ENCODE results near the gene CDKAL1.
"Not testable (repeated sequence)": the region's sequence is repeated elsewhere in the genome, so short reads cannot be mapped to it uniquely, and the experiment has no call there.

Gene CDKAL1

DNA sequence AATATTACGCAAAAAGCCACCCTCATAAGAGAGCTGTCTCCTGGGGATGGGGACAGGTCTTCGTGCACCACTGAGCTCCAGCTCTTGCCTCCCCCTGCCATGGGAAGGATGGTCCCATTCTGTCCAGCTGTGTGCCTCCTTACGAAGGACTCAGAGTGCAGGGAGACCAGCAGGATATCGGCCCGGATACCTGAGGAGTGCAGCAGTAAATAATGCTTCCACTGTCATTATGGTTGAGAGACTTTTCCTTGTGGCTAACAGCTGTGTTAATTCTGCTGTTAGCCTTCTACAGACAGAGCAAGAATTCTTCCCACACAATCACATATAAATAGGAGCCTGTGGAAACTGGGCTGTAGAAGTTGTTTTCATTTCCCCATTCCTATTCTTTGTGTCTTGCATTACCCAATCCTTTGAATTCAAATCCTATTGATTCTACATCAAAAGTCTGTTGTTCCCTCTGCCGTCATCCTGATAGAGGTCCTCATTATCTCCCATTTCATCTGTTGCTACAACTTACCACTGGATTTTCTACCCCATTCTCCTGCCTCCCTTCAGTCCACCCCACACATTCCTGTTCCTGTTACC lies 694.7 kb downstream of the CDKAL1 start:
- no peak for DNase-seq

DNA sequence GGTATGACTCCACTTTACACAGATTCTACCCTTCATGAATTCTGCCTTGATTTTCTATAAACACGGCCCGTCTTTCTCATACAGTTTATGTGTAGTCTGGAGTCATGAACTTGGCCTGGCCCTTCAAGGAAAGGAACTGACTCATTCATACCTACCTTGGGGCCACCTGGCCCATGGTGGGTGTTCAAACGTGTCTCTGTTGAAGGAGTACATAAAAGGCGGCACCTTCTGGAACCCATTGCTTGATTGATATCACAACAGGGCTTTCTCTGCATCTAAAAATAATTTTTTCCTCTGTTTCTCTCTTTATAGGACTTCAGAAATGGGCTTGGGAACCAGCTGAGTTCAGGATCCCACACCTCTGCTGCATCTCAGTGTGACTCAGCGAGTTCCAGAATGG lies 696.3 kb downstream of the CDKAL1 start:
- DNase-seq, result no peak

DNA sequence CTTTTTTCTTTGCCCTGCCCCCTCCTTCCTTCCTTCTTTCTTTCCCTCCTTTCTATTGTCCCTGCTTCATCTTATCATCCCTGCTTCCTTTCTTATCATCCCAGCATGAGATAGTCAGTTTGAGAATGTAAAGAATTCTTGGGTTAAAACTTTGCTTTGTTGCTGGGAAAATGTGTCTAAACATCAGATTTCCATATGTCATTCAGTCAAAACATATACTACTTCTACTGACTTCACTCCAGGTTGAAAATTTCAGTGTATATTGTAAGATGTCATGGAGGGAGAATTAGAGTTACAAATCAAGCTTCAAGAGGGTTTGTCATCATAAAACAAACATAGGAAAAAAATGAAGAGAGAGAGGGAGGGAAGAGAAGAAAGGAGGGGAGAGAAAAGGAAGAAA lies 700.9 kb downstream of the CDKAL1 start:
- DNase-seq, result no peak

DNA sequence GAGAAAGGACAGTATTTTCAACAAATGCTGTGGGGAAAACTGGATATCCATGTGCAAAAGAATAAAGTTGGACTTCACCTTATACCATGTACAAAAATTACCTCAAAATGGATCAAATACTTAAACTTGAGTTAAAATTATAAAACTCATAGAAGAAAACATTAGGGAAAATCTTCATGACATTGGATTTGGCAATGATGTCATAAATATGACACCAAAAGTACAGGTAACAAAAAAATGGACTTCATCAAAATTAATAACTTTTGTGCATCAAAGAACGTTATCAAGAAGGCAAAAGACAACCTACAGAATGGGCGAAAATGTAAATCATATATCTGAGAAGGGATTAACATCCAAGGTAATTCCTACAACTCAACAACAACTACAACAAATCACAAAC lies 704.0 kb downstream of the CDKAL1 start:
- DNase-seq, result no peak

DNA sequence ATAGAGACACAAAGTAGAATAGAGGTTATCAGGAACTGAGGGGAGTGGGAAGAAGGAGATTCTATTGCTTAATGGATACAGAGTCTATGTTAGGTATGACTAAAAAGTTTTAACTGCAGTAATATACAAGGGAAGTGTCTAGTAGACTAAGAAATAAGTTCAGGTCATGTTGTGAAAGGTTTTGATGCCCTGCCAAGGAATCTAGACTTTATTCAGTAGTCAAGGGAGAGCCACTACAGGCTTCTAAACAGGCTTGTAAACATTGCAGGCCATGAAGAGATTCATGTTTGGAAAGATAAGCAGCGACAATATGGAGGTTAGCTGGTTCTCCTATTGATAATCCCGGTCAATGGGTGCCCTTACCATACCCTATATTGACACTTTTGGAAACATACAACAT lies 706.5 kb downstream of the CDKAL1 start:
- DNase-seq, result no peak

DNA sequence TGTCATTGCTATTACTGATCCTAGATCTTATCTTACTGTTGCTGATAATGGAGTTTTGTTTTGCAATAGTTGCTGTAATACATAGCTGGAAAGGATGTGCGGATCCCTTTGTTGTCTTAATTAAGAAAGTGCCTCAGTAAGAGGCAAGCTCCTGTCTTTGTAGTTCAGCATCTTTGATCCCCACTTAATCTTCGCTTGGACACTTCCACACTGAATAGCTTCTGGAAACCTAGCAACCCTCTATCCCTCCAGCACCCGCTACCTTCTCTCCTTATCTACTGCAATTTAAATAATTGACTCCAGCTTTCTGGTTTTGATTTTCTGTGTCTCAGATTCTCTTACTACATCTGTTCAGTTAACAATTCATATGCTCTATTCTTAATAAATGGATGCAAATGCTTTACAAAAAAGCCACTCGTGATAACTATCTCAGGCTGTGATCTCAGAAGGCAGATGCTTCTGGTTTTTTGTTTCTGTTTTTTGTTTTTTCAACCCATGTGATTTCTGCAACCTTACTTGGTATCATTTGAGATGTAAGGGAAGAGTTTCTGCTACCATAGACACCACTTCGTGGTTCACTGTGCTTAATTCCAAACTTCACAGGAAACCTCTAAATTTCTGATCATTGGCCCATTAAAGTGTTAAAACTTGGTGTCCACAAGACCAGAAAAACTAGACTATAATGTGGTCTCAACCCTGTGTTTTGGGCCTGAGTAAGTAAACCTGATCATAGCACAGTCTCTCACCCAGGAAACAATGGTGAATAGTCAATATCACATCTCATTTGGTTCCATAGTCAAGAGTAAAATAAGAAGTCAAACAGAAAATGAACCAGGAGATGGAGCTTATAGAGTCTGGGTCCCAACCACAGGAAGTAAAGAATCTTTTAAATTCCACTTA lies 707.2 kb downstream of the CDKAL1 start:
- no peak for DNase-seq

DNA sequence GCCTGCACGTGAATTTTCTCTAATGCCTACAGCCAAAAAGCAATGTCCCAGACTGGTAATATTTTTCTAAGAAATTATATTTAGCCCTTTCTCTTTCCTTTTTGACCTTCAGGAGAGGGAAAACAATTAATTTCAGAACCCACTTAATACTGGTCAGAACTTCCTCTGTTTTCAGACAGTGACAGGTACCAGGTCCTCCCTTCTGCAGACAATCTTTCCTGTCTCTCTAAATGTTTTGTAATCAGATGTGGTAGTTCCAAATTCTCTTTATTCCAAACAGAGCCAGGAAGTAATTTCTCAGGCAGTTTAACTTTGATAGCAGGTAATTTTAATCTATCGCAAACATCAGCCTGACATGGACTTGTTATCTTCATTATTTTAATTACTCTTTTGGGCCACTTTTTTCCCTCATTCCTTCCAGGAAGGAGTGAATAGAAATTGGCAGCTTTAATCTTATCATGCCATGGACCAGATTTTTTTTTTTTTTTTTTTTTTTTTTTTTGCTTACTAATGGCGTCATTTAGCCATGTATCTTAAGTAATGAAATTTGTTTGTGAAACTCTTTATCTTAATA lies 710.7 kb downstream of the CDKAL1 start:
- DNase-seq, result no peak

DNA sequence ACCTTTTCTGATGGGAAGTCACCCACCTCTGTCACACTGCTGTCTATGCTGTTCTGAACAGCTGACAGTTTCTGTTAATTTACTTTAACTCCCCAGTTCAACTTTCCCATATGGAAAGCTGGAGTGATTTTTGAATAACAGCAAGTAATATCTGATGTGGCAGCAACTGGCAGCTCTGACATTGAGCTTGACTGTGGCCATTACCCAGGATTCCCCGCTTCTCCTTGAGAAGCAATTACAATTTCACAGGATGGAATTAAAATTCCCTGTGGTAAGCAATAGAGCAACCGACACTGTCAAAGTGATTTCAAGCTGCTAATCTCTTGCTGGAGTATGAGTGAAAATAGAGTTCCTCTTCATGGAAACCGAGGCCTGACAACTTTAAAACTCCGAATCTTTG lies 711.2 kb downstream of the CDKAL1 start:
- no peak for DNase-seq

DNA sequence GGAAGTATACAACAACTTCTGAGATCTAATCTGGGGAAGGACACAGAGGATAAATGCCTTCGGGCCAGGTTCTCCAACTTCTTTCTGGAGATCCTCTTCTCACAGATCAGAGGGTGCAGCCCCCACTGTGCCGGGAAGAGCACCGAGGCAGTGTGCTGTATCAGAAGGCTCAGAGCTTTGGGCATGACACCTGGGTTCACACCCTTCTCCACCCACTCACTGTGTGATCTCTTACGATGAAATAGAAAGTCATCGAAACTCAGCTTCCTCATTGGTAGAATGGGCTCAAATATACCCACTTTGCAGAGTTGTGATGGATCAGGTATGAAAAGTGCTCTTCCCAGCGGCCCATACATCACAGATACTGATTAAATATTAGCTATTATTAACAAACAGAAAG lies 711.8 kb downstream of the CDKAL1 start:
- no peak for DNase-seq

DNA sequence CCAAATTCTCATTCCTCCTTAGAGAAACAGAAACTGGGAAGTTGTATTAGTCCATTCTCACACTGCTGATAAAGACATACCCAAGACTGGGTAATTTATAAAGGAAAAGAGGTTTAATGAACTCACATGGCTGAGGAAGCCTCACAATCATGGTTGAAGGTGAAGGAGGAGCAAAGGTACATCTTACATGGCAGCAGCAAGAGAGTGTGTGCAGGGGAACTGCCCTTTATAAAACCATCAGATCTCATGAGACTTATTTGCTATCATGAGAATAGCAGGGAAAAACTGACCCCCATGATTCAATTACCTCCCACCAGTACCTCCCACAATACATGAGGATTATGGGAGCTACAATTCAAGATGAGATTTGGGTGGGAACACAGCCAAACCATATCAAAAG lies 720.2 kb downstream of the CDKAL1 start:
- not testable (repeated sequence) for DNase-seq

DNA sequence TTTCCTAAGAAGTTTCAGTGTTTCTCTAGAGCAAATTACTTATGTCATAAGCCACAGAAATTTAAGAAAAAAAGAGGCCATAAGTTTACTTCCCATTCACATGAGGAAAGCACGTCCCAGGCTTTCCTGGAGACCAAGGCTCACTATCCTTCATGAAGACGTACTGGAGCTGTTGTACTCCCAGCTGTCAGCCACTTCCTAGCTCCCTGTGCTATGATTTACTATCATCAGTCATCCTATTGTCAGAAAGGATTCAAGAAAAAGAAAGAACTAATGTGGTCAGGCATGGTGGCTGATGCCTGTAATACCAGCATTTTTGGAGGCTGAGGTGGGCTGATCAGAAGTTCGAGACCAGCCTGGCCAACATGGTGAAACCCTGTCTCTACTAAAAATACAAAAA lies 721.9 kb downstream of the CDKAL1 start:
- no peak for DNase-seq

DNA sequence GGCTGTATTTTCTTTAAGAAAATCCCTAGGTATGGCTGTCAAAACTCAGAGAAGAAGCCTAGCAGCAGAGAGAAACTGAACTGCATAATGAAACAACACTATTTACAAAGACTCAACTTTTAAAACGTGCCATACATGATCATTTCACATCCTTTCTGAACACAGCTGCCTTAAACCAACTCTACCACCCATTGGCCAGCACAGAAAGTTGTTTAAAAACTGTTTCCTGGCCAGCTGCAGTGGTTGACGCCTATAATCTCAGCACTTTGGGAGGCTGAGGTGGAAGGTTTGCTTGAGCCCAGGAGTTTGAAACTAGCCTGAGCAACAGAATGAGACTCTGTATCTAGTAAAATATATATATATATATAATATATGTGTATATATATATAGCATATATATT lies 722.9 kb downstream of the CDKAL1 start:
- no peak for DNase-seq

DNA sequence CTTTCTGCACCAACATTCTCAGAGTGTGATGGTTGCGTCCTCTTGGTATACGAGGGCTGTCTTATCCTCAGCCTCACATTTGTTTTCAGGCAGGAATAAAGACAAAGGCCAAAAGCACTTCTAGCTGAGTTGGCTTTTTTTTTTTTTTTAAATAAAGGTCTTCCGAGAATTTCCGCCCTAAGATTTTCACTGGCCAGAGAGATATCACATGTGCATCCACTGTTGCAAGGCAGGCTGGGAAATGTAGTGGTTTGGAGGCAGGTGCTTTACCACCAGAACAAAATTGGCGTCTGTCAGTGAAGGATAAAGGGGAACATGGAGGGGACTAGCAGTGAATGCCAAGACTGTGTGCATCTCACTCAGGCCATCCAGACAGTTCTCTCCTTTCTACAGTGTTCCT lies 724.4 kb downstream of the CDKAL1 start:
- no peak for DNase-seq

DNA sequence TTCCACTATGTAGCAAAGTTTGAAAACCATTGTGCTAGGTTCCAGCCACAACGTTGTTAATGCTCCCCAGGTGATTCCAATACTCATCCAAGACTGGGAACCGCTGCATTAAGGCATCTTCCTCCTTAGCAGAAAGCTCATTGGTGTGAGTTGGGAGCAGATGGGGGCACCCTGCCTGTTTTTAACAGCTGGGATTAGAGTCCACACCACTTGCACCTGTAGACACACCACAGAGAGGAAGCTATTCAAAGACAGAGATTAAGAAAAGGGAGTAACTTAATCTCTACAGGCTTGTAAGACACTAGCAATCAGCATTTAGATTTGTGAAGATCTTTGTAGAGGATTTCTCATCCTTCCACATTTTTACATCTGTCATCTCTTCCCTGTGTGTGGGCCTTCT lies 725.4 kb downstream of the CDKAL1 start:
- DNase-seq, result no peak

DNA sequence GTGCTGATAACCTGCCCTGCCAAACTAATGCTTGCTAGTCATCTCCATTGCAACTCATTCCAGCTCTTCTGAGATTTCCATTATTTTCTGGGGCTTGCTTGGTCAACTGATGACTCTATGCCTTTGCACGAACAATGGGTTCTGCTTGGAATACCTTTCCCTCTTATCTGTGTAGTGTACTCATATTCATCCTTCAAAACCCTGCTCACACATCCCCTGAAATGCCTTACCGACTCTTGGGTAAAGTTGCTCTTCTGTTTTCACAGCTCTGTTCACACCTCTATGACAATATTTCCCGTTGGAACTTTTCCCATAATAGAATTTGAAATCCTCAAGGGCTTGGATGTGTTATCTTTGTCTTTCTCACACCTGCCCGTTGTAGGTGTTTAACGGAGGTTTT lies 728.2 kb downstream of the CDKAL1 start:
- DNase-seq, result no peak

DNA sequence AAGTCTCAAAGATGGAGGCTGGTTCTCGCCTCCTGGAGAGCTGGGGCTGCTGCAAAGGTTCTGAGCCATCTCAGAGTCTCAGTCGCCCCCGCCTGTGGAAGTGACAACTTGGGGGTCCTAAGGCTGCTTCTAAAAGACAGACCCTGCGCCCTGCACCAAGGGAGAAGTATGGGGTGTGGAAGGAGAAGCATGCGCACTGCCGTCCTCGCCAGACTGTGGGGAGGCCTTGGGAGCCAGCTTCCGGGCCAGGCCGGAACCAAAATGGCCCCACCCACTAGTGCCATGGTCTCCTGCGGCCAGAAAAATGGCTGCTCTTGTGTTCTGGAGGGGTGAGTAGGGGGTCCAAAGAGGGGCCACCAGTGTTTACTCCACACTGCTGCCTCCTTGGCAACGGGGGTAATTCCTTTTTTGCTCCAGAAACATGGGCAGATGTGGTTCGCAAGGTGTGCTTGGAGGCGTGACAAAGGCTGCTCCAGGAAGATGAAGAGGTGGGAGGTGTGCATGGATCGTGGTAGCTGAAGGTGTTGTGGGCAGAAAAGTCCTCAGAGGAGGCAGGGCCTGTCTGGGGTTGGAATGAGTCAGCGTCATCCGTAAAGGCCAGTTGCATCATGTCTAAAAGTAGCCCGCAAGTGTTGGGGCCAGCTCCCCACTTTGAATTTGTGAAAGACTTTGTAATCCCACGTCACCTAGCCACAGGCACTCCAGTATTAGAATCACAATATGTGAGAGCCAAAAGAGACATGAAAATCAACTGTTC lies 729.5 kb downstream of the CDKAL1 start:
- DNase-seq, result no peak

DNA sequence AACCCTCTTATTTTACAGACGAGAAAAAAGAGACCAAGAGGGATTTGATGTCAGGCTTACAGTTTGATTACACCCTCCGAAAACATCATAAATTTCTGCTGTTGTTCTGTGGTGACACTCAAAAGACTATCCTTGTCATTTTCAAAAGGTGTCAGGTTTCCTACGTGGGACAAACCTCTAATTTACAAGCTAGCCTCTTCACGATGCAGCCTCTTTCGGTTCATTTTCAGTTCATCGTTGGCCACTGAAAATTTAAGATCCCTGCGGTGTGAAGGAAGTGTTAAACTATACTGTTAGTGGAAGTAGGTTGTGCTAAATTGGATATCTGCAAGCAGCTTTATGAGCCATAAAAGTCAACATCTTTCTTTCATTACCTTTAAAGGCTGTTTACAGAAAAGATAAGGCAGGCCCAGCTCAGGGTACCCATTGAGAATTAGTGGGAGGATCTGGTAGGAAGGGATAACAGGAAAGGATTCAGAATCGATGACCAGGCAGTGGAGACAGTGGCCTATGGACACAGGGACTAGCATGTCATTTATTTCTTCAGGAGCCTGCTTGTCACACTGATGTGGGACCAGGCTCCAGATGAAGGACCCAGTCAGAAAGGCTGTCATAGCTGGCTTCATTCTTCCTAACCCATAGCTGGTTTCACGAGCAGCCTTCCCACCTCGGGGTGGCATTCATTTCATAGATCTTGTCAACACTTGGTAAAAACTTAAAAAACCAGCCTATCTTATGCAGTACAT lies 730.2 kb downstream of the CDKAL1 start:
- no peak for DNase-seq

DNA sequence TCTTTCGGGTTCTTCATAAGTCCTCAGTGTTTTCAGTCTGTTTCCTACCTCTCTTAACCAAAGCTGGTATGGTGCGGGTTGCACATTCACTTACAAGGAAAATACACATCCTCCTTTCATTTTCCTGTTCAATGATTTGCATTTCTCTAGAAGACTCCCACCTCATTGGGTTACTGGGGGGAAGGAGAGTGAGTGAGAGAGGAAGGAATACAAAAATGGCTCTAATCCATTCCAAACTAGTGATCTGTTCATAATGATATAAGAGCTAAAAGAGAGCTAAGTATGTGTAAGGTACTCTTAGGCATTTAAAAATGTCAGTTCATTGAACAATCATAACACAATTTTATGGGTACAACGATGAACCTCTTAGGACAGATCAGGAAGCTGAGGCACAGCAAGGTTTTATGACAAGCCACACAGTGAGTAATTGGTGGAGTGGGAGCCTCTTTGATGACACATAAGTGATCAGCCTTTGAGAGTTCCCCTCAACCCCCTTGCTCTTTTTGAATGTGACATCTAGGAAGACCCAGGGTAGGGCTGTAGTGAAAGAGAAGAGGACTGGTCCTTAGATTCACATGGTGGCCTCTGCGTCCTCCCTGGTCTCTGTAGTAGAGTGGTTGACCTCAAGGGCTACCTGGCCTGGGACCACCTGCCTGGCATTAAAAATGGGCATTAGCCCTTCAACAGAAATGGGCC lies 730.9 kb downstream of the CDKAL1 start:
- DNase-seq, result no peak

DNA sequence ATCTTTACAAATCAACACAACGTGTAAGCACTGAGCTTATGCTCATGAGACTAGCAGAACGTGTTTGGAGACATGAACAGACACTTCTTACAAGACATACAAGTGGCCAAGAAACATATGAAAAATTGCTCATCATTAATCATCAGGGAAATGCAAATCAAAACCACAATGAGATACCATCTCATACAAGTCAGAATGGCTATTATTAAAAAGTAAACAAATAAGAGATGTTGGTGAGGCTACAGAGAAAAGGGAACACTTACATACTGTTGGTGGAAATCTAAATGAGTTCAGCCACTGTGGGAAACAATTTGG lies 731.4 kb downstream of the CDKAL1 start:
- no peak for DNase-seq

DNA sequence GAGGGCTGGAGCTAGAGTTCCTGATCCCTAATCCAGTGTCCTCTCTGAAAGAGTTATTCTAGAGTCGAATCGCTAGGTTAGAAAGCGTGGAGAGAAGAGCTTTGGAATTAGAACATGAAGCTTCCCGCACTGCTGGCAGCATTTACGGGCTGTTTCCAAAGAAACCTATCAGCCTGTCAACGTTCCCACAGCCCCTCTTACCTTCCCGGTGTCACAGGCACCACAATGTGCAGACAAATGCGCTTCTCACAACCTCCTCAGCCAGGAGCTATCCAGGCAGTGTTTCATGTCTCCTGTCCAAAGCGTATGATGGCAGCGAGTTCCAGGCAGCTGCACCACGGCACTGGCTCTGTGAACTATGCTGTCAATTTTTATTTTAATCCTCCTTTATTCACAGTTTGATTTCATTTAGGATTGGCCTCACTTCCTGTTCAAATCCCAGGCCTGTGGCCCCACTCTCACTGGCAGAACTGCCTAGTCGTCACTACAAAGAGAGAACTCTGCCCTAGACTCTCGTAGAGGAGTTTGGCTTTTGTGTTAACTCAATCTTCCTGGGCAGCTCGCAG lies 736.5 kb downstream of the CDKAL1 start:
- DNase-seq, result no peak

DNA sequence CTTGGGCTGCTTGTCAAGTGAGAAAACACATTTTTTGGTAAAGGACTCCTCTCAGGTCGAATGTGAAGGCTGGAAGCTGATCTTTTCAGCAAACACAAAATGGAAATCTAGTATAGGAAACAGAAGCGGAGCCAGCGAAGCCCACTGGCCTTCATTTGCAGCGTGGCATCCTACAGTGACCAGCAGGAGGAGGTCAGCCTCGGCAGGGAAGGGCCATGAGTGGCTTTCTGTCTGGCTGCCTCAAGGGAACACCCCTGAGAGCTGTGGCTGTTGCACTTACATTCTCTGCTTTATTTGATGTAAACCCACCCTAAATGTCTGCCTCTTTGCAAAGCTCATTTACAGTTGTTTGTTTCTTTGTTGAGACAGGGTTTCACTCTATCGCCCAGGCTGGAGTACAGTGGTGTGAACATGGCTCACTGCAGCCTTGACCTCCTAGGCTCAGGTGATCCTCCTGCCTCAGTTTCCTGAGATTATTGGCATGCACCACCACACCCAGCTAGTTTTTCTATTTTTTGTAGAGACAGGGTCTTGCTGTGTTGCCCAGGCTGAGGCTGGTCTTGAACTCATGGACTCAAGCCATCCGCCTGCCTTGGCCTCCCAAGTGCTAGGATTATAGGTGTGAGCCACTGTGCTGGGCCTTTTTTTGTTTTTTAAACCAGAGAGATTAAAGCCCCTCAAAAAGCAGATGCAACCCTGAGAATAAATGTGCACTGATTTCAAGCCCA lies 737.3 kb downstream of the CDKAL1 start:
- DNase-seq, result no peak

Data from fibroblast of skin of scalp (primary cell).